GM15510 (cell line): ENCODE measurements around the gene DENND2A.

Source experiments
- POLR2A ChIP-seq: IDR thresholded peaks from 3 replicates; pipeline ENCODE4 v1.6.1; 2011; ENCODE audit warnings: borderline replicate concordance; ENCODE audit not compliant: insufficient read length; ENCODE audit errors: extremely low read depth

DENND2A gene

GRCh38 chr7:140596519-140597427, 43.8 kb downstream of the DENND2A start:
- TF ChIP-seq POLR2A, result no peak

- no peak for TF ChIP-seq POLR2A
Observed at GRCh38 chr7:140595468-140596092, 45.0 kb downstream of the DENND2A start.

- TF ChIP-seq POLR2A, result no peak
Observed at GRCh38 chr7:140594131-140594691, 46.4 kb downstream of the DENND2A start.

GRCh38 chr7:140593672-140593982, 47.0 kb downstream of the DENND2A start:
- TF ChIP-seq POLR2A, result no peak

DNA sequence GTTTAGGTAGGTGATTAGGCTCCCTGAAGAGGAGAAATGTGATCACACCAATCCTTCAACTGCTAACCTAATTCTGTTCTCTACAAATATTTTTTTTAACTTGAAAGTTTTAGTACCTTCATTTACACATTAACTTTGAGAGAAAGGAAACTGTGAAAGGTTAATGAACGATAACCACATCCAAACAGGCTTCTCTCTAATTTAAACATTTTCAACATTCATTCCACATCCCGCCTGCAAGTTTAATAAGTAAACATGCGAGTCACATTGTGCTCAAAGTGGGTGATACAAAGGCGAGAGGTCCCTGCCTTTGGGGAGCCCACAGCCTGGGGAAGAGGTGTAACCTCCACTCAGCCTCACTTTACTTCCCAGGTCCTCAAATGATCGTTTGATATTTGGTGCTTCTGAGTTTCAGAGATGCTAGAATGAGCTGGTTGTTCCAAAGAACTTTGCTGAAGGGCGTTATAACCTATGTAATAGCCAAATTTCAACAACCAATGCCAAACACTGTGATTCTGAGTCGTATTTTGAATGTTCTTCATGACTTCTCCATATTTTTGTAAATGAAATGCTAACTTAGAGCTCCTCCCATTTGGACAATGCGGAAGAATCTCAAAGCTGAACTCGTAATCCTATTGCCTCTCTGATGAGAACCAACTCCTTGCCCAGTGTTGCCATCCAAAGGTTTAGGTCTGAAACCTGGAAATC, 47.5 kb downstream of the DENND2A start:
- TF ChIP-seq POLR2A, result no peak

DNA sequence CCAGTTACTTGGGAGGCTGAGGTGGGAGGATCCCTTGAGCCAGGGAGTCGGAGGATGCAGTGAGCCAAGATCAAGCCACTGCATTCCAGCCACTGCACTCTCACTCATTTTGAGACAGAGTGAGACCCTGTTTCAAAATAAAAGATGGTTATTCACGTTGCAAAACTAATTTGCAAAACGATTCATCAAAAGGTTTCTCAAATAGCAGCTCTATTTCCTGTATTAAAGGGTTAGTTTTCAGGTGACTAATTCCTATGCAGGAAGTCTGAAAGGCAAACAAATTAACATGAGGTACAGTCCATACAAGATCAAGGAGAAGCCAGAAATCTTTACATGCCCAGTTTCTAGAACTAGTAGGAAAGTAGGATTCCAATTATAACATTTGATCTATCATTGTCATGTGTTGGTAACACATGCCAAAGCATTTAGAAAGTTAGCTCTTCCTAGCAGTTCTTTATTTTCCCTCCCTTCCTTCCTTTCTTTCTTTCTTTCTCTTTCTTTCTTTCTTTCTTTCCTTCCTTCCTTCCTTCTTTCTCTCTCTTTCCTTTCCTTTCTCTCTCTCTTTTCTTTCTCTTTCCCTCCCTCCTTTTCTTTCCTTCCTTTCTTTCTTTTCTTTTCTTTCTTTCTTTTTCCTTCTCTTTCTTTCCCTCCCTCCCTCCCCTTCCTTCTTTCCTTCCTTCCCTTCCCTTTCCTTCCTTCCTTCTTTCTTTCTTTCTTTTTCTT, 49.3 kb downstream of the DENND2A start:
- no peak for TF ChIP-seq POLR2A

- no peak for TF ChIP-seq POLR2A
Observed at GRCh38 chr7:140587243-140587642, 53.4 kb downstream of the DENND2A start.

- no peak for TF ChIP-seq POLR2A
Observed at GRCh38 chr7:140586516-140586915, 54.1 kb downstream of the DENND2A start.

- no peak for TF ChIP-seq POLR2A
Observed at GRCh38 chr7:140585333-140585732, 55.3 kb downstream of the DENND2A start.

DNA sequence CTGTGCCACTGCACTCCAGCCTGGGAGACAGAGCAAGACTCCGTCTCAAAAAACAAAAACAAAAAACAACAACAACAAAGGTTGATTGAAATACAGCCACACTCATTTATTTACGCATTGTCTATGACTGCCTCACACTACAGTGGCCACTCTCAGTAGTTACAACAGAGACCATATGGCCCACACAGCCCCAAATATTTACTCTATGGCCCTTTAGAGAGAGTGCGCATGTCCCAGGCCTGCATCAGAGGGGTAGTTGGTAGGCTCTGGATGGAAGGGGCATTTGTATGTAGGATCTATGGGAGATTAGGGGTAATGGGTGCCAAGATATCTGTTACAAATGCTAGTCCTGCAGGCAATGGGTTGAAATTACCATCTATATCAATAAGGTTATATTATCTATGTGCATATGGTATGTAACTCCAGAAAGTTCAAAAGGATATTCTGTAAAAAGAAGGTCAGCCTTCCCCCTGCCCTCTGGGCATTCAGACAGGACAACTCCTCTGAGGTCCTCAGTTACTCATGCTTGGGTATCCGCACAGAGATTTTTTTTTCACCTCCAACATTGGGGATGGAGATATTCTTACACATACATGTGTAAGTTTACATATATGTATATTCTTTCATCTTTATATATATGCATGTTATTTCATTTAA, 56.3 kb downstream of the DENND2A start:
- TF ChIP-seq POLR2A, result no peak

GRCh38 chr7:140581411-140581810, 59.2 kb downstream of the DENND2A start:
- no peak for TF ChIP-seq POLR2A

GRCh38 chr7:140577651-140578050, 63.0 kb downstream of the DENND2A start:
- TF ChIP-seq POLR2A, result no peak

GRCh38 chr7:140576589-140576988, 64.0 kb downstream of the DENND2A start:
- TF ChIP-seq POLR2A, result no peak

GRCh38 chr7:140571538-140572122, 69.0 kb downstream of the DENND2A start:
- no peak for TF ChIP-seq POLR2A

- no peak for TF ChIP-seq POLR2A
Observed at GRCh38 chr7:140570120-140570519, 70.5 kb downstream of the DENND2A start.
